Endodermal cell (in vitro differentiated cells): ENCODE results near the gene PIGX. TPM values are rescaled to one million over a fixed set of nuclear protein-coding genes. Genes with fewer than 3 reads are reported as not detected.

Experiments used
- DNase-seq: peaks from one replicate; pipeline ENCODE4 v3.0.0-alpha.2; 2017
- H3K27ac ChIP-seq: 2 replicates; pipeline ENCODE4 v1.5.1; 2013; ENCODE audit warnings: mild to moderate bottlenecking, low read depth, low read length, moderate library complexity
- H3K27me3 ChIP-seq: 2 replicates; pipeline ENCODE4 v1.6.1; 2013; ENCODE audit warnings: mild to moderate bottlenecking, low read length, moderate library complexity; ENCODE audit not compliant: insufficient read depth, control insufficient read depth, poor library complexity, severe bottlenecking
- H3K36me3 ChIP-seq: 2 replicates; pipeline ENCODE4 v1.7.0; 2013; ENCODE audit warnings: mild to moderate bottlenecking, low read length, moderate library complexity; ENCODE audit not compliant: control insufficient read depth, insufficient read depth
- H3K4me1 ChIP-seq: one replicate; pipeline ENCODE4 v1.7.0; 2013; ENCODE audit warnings: low read length; ENCODE audit not compliant: control insufficient read depth, insufficient read depth
- H3K4me3 ChIP-seq: 2 replicates; pipeline ENCODE4 v1.5.1; 2013; ENCODE audit warnings: mild to moderate bottlenecking, low read length, moderate library complexity
- H3K9ac ChIP-seq: 2 replicates; pipeline ENCODE4 v1.6.1; 2013; ENCODE audit warnings: mild to moderate bottlenecking, low read length, moderate library complexity; ENCODE audit not compliant: poor library complexity, severe bottlenecking; ENCODE audit errors: extremely low read depth
- H3K9me3 ChIP-seq: 2 replicates; pipeline ENCODE4 v1.6.1; 2013; ENCODE audit warnings: mild to moderate bottlenecking, low read length, moderate library complexity; ENCODE audit not compliant: control insufficient read depth
- H3K27ac Mint-ChIP-seq: 2 replicates; pipeline ENCODE4 v1.8.0; 2020; ENCODE audit warnings: mixed read lengths
- H3K27me3 Mint-ChIP-seq: 2 replicates; pipeline ENCODE4 v1.8.0; 2021; ENCODE audit warnings: mild to moderate bottlenecking, mixed read lengths; ENCODE audit not compliant: insufficient read depth
- H3K36me3 Mint-ChIP-seq: 2 replicates; pipeline ENCODE4 v1.8.0; 2020; ENCODE audit warnings: low read depth, mixed read lengths
- H3K4me1 Mint-ChIP-seq: 2 replicates; pipeline ENCODE4 v1.8.0; 2020; ENCODE audit warnings: mixed read lengths
- H3K4me3 Mint-ChIP-seq: 2 replicates; pipeline ENCODE4 v1.8.0; 2020; ENCODE audit warnings: mild to moderate bottlenecking, moderate library complexity, mixed read lengths
- H3K9me3 Mint-ChIP-seq: 2 replicates; pipeline ENCODE4 v1.8.0; 2020; ENCODE audit warnings: mild to moderate bottlenecking, mixed read lengths
- CTCF ChIP-seq: fragments of 200-600 bp; sonication (generic); conservative IDR thresholded peaks from 2 replicates; pipeline ENCODE4 v1.5.0; 2021; ENCODE audit warnings: antibody characterized with exemption, mild to moderate bottlenecking
- WGBS, 2 experiments: methylation state at CpG; one replicate each; pipeline versions ENCODE4 v1.1.5 to v1.1.7; 2013; ENCODE audit warnings: missing lambda C conversion rate in 2 of 2, mixed read lengths in 1 of 2; ENCODE audit not compliant: insufficient coverage in 1 of 2, insufficient read length in 1 of 2; 5-methylcytosine and 5-hydroxymethylcytosine counted together
- total RNA-seq, 2 donors: library from RNA; stranded (reverse); fragmentation: NEBNext Ultra II Directional in 1 of 2; extraction: Animal tissue kit (Norgen Biotek cat#: 25700) in 1 of 2; gene quantifications; 2 replicates in 1 of 2; 3 replicates in 1 of 2; pipeline ENCODE4 v1.2.1, GENCODE V29; 2021

The PIGX gene
- total RNA-seq, 2 donors from 2014 or later: 21.8 to 33.3 TPM

DNA sequence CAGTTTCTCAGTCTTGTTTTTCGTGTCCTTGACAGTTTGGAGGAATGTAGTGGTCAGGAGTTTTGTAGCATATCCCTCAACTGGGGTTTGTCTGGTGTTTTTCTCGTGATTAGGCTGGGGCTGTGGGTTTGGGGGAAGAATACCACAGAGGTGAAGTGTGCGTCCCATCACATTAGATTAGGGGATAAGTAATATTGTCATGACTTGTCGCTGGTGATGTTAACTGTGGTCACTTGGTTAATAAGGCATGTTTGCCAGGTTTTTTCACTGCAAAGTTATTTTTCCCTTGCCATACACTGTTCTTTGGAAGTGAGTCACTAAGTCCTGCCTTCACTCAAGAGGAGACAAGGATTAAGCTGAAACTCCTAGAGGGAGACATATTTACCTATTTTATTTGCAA is 66.6 kb downstream of the PIGX start:
- H3K27me3 ChIP-seq: no peaks in the 10 kb centered on the region
- TF ChIP-seq CTCF: no peak
- peaks cover 44% of the 10 kb centered on the region for H3K36me3 ChIP-seq
- Mint-ChIP-seq H3K27me3 (no peaks in the 10 kb centered on the region), H3K9me3 (peaks cover 26% of the 10 kb centered on the region), H3K4me1 (no peaks in the 10 kb centered on the region), H3K27ac (no peak overlapping the region), H3K4me3 (no peak overlapping the region), H3K36me3 (peaks cover 60% of the 10 kb centered on the region)
- H3K27ac ChIP-seq: no peak overlapping the region
- H3K9ac ChIP-seq: no peak overlapping the region
- no peaks in the 10 kb centered on the region for H3K4me1 ChIP-seq
- WGBS, 2 experiments: 80 to 93% methylated on average over 1 to 4 of the region's 4 CpGs
- H3K9me3 ChIP-seq: peaks cover 28% of the 10 kb centered on the region
- H3K4me3 ChIP-seq: peak overlapping the region; percentile 8
- DNase-seq: no peak

DNA sequence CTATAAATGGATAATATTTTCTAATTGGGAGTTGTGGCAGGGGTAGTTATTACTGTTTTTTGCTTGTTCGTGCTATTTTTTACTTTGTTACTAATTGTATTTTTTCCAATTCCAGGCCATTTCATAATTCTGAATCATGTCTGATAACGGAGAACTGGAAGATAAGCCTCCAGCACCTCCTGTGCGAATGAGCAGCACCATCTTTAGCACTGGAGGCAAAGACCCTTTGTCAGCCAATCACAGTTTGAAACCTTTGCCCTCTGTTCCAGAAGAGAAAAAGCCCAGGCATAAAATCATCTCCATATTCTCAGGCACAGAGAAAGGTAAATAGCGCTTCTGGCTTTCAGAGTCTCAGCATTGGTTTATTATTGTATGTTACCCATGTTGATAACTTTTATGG is 70.3 kb downstream of the PIGX start:
- Mint-ChIP-seq H3K4me3 (no peak overlapping the region), H3K27ac (no peak overlapping the region), H3K9me3 (peaks cover 46% of the 10 kb centered on the region), H3K36me3 (peaks cover 77% of the 10 kb centered on the region), H3K4me1 (peaks cover 2% of the 10 kb centered on the region), H3K27me3 (no peaks in the 10 kb centered on the region)
- no peak for DNase-seq
- no peak for TF ChIP-seq CTCF
- peaks cover 48% of the 10 kb centered on the region for H3K9me3 ChIP-seq
- no peaks in the 10 kb centered on the region for H3K27me3 ChIP-seq
- no peaks in the 10 kb centered on the region for H3K4me1 ChIP-seq
- peaks cover 68% of the 10 kb centered on the region for H3K36me3 ChIP-seq
- H3K27ac ChIP-seq: no peak overlapping the region
- H3K4me3 ChIP-seq: no peak overlapping the region
- WGBS, 2 experiments: 93% methylated on average over 3 to 4 of the region's 4 CpGs
- H3K9ac ChIP-seq: no peak overlapping the region

Other genes starting within 250 kb of the PIGX start
- 10 to 100 TPM; 37.3 to 48.4 TPM for gene RNF168, start 208.6 kb upstream of the PIGX start, total RNA-seq
- gene SMCO1, start 197.0 kb upstream of the PIGX start, total RNA-seq: not detected
- 10 to 100 TPM; 15.1 to 23.0 TPM for gene WDR53, start 143.8 kb upstream of the PIGX start, total RNA-seq
- gene FBXO45, start 143.7 kb upstream of the PIGX start, total RNA-seq: 10 to 100 TPM; 15.9 to 16.4 TPM
- gene NRROS, start 72.7 kb upstream of the PIGX start, total RNA-seq: 1 to 10 TPM; 2.1 to 3.2 TPM
- gene CEP19, start 127 bp upstream of the PIGX start, total RNA-seq: 1 to 10 TPM; 3.1 to 4.5 TPM
- 10 to 100 TPM; 58.7 to 76.6 TPM for gene PAK2, start 27.5 kb downstream of the PIGX start, total RNA-seq
- gene SENP5, start 155.5 kb downstream of the PIGX start, total RNA-seq: 10 to 100 TPM; 35.2 to 44.3 TPM
- 10 to 100 TPM; 74.9 to 97.3 TPM for gene NCBP2, start 230.2 kb downstream of the PIGX start, total RNA-seq